ENCODE results near the gene TNFRSF25. TPM values are rescaled to one million over a fixed set of nuclear protein-coding genes. Genes with fewer than 3 reads are reported as not detected.
"Not testable (repeated sequence)": the region's sequence is repeated elsewhere in the genome, so short reads cannot be mapped to it uniquely, and the experiment has no call there.

The TNFRSF25 gene
- total RNA-seq, 5 donors from 2014 or later (not counting 1 experiment from before 2014, with no cell fraction given): 215 to 580 (median 446) TPM

GRCh38 chr1:6456800-6457466 lies 9.0 kb downstream of the TNFRSF25 start:
- peak overlapping the region in 1 of 2 donors; percentile 7 for H3K27ac Mint-ChIP-seq
- H3K36me3 Mint-ChIP-seq: peaks cover 14% of the 10 kb centered on the region
- peaks cover 0 to 12% of the 10 kb centered on the region in 2 donors for H3K36me3 ChIP-seq (ENCODE audit: control insufficient read depth in 2 of 2, extremely low read depth in 1 of 2, insufficient read depth in 1 of 2, low read length in 1 of 2)
- no peaks in the 10 kb centered on the region for H3K9me3 Mint-ChIP-seq
- H3K27me3 Mint-ChIP-seq: peaks cover 13 to 22% of the 10 kb centered on the region in 2 donors
- peak overlapping the region in 2 of 3 donors; percentile 37 to 52 for H3K4me3 Mint-ChIP-seq
- ATAC-seq (replicated peaks in 1 of 4) (no peak), DNase-seq (no peak)
- POLR2A ChIA-PET: no interaction called here
- no peak overlapping the region for H3K4me3 ChIP-seq (ENCODE audit: control insufficient read depth in 1 of 2, extremely low read depth in 1 of 2, low read length in 1 of 2)
- CTCF ChIA-PET: interaction anchor here (0.6 to 0.7 kb wide), 2 partner anchors 14 to 201 kb away, joined by 3 to 5 read pairs; no protein-coding TSS in a partner anchor
- H3K27ac ChIP-seq (ENCODE audit: low read length): no peak overlapping the region
- no peaks in the 10 kb centered on the region for H3K9me3 ChIP-seq
- H3K4me1 Mint-ChIP-seq: peaks cover 32 to 50% (median 43%) of the 10 kb centered on the region in 3 donors
- H3K4me1 ChIP-seq (ENCODE audit: control insufficient read depth in 1 of 2, extremely low read depth in 1 of 2, insufficient read depth in 2 of 2, low read length in 2 of 2): peaks cover 19 to 44% of the 10 kb centered on the region in 2 experiments
- H3K27me3 ChIP-seq (replicated peaks in 1 of 2; ENCODE audit: control insufficient read depth in 2 of 2, extremely low read depth in 1 of 2, insufficient read depth in 2 of 2, low read length in 1 of 2): peaks cover 2 to 43% of the 10 kb centered on the region in 2 experiments
- 86% methylated on average over 8 of the region's 11 CpGs for WGBS (ENCODE audit: insufficient coverage)

GRCh38 chr1:6455752-6456520 lies 10.0 kb downstream of the TNFRSF25 start:
- peaks cover 11 to 34% of the 10 kb centered on the region in 2 experiments for H3K4me1 ChIP-seq (ENCODE audit: control insufficient read depth in 1 of 2, extremely low read depth in 1 of 2, insufficient read depth in 2 of 2, low read length in 2 of 2)
- 58% methylated on average over 53 of the region's 58 CpGs for WGBS (ENCODE audit: insufficient coverage)
- Mint-ChIP-seq H3K4me3 (peak overlapping the region in 2 of 3 donors; percentile 21 to 52), H3K36me3 (peaks cover 12% of the 10 kb centered on the region), H3K27me3 (peaks cover 13 to 25% of the 10 kb centered on the region in 2 donors), H3K4me1 (peaks cover 26 to 41% (median 34%) of the 10 kb centered on the region in 3 donors)
- H3K27ac Mint-ChIP-seq; DNase-seq; CTCF ChIA-PET; ATAC-seq (replicated peaks in 1 of 4); H3K9me3 ChIP-seq; H3K9me3 Mint-ChIP-seq; POLR2A ChIA-PET; H3K27ac ChIP-seq (ENCODE audit: low read length); H3K36me3 ChIP-seq (ENCODE audit: control insufficient read depth in 2 of 2, extremely low read depth in 1 of 2, insufficient read depth in 1 of 2, low read length in 1 of 2): not testable (repeated sequence)
- peaks cover 2 to 53% of the 10 kb centered on the region in 2 experiments for H3K27me3 ChIP-seq (replicated peaks in 1 of 2; ENCODE audit: control insufficient read depth in 2 of 2, extremely low read depth in 1 of 2, insufficient read depth in 2 of 2, low read length in 1 of 2)
- H3K4me3 ChIP-seq (ENCODE audit: control insufficient read depth in 1 of 2, extremely low read depth in 1 of 2, low read length in 1 of 2): peak overlapping the region in 1 of 2 donors; percentile 15

- H3K4me1 ChIP-seq (ENCODE audit: control insufficient read depth in 1 of 2, extremely low read depth in 1 of 2, insufficient read depth in 2 of 2, low read length in 2 of 2): peaks cover 7 to 27% of the 10 kb centered on the region in 2 experiments
- peaks cover 3 to 57% of the 10 kb centered on the region in 2 experiments for H3K27me3 ChIP-seq (replicated peaks in 1 of 2; ENCODE audit: control insufficient read depth in 2 of 2, extremely low read depth in 1 of 2, insufficient read depth in 2 of 2, low read length in 1 of 2)
- Mint-ChIP-seq H3K4me3 (peak overlapping the region in 2 of 3 donors; percentile 21 to 52), H3K27me3 (peaks cover 17 to 32% of the 10 kb centered on the region in 2 donors), H3K27ac (no peak overlapping the region), H3K36me3 (peaks cover 6% of the 10 kb centered on the region), H3K4me1 (peaks cover 17 to 36% (median 26%) of the 10 kb centered on the region in 3 donors), H3K9me3 (no peaks in the 10 kb centered on the region)
- POLR2A ChIA-PET: no interaction called here
- no peaks in the 10 kb centered on the region for H3K36me3 ChIP-seq (ENCODE audit: control insufficient read depth in 2 of 2, extremely low read depth in 1 of 2, insufficient read depth in 1 of 2, low read length in 1 of 2)
- 8% methylated on average over 115 of the region's 115 CpGs for WGBS (ENCODE audit: insufficient coverage)
- peak in 10 of 35 experiments; percentile 25 to 64 (median 48) for DNase-seq
- peak overlapping the region in 1 of 2 donors; percentile 32 for H3K4me3 ChIP-seq (ENCODE audit: control insufficient read depth in 1 of 2, extremely low read depth in 1 of 2, low read length in 1 of 2)
- CTCF ChIA-PET: interaction anchor here in 1 of 2 donors (1.1 kb wide), 1 partner anchor 8 kb away, joined by 3 read pairs; no protein-coding TSS in a partner anchor
- peak; percentile 51 to 56 (median 54) for ATAC-seq (replicated peaks in 1 of 4)
- no peak overlapping the region for H3K27ac ChIP-seq (ENCODE audit: low read length)
- no peaks in the 10 kb centered on the region for H3K9me3 ChIP-seq
Observed at GRCh38 chr1:6454856-6455751, 10.9 kb downstream of the TNFRSF25 start.

GRCh38 chr1:6453895-6454855 lies 11.8 kb downstream of the TNFRSF25 start:
- POLR2A ChIA-PET; H3K27ac ChIP-seq (ENCODE audit: low read length); H3K9me3 Mint-ChIP-seq; H3K36me3 Mint-ChIP-seq; H3K36me3 ChIP-seq (ENCODE audit: control insufficient read depth in 2 of 2, extremely low read depth in 1 of 2, insufficient read depth in 1 of 2, low read length in 1 of 2); H3K27ac Mint-ChIP-seq; H3K9me3 ChIP-seq: not testable (repeated sequence)
- peaks cover 18 to 37% (median 26%) of the 10 kb centered on the region in 3 donors for H3K4me1 Mint-ChIP-seq
- peak overlapping the region in 1 of 2 donors; percentile 32 for H3K4me3 ChIP-seq (ENCODE audit: control insufficient read depth in 1 of 2, extremely low read depth in 1 of 2, low read length in 1 of 2)
- peak; percentile 3 to 15 (median 7) for ATAC-seq (replicated peaks in 1 of 4)
- peak overlapping the region in 2 of 3 donors; percentile 43 to 59 for H3K4me3 Mint-ChIP-seq
- peaks cover 5 to 26% of the 10 kb centered on the region in 2 experiments for H3K4me1 ChIP-seq (ENCODE audit: control insufficient read depth in 1 of 2, extremely low read depth in 1 of 2, insufficient read depth in 2 of 2, low read length in 2 of 2)
- CTCF ChIA-PET: interaction anchor here in 1 of 2 donors (0.6 to 1.1 kb wide), 2 partner anchors 9 to 12 kb away, joined by 3 read pairs; no protein-coding TSS in a partner anchor
- WGBS (ENCODE audit: insufficient coverage): 20% methylated on average over 82 of the region's 85 CpGs
- peaks cover 24 to 41% of the 10 kb centered on the region in 2 donors for H3K27me3 Mint-ChIP-seq
- H3K27me3 ChIP-seq (replicated peaks in 1 of 2; ENCODE audit: control insufficient read depth in 2 of 2, extremely low read depth in 1 of 2, insufficient read depth in 2 of 2, low read length in 1 of 2): peaks cover 7 to 66% of the 10 kb centered on the region in 2 experiments
- DNase-seq: peak in 1 of 35 experiments; percentile 24

DNA sequence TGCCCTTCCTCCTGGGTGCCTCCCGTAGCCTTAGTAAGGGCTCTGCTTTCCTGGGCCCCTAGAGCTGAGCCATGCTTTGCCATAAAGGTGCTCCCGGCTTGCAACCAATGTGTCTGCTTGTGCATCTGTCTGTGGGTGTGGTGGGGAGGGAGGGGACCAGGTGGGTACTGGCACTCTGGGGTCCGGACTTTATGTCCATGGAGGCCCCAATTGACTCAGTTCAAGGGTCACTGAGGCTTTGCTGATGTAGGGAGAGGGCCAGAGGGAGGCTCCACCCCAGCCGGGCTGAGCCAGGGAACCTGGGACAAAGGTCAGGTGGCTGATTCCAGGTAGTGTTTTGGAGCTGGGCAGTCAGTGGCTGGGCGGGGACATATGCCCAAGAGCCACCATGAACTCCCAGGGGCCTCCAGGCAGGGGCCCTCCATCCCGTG lies 15.0 kb downstream of the TNFRSF25 start:
- ChIA-PET CTCF (interaction anchor here in 1 of 2 donors (0.7 kb wide), 1 partner anchor 64 kb away, joined by 3 read pairs; no protein-coding TSS in a partner anchor), POLR2A (no interaction called here)
- no peaks in the 10 kb centered on the region for H3K36me3 ChIP-seq (ENCODE audit: control insufficient read depth in 2 of 2, extremely low read depth in 1 of 2, insufficient read depth in 1 of 2, low read length in 1 of 2)
- Mint-ChIP-seq H3K4me3 (no peak overlapping the region), H3K27ac (no peak overlapping the region), H3K27me3 (peaks cover 28 to 49% of the 10 kb centered on the region in 2 donors), H3K9me3 (no peaks in the 10 kb centered on the region), H3K4me1 (peaks cover 20 to 37% (median 24%) of the 10 kb centered on the region in 3 donors), H3K36me3 (no peaks in the 10 kb centered on the region)
- H3K4me1 ChIP-seq (ENCODE audit: control insufficient read depth in 1 of 2, extremely low read depth in 1 of 2, insufficient read depth in 2 of 2, low read length in 2 of 2): peaks cover 9 to 49% of the 10 kb centered on the region in 2 experiments
- no peak overlapping the region for H3K27ac ChIP-seq (ENCODE audit: low read length)
- 67% methylated on average over 4 of the region's 6 CpGs for WGBS (ENCODE audit: insufficient coverage)
- no peak for DNase-seq
- H3K27me3 ChIP-seq (replicated peaks in 1 of 2; ENCODE audit: control insufficient read depth in 2 of 2, extremely low read depth in 1 of 2, insufficient read depth in 2 of 2, low read length in 1 of 2): peaks cover 5 to 84% of the 10 kb centered on the region in 2 experiments
- H3K9me3 ChIP-seq: no peaks in the 10 kb centered on the region
- no peak overlapping the region for H3K4me3 ChIP-seq (ENCODE audit: control insufficient read depth in 1 of 2, extremely low read depth in 1 of 2, low read length in 1 of 2)
- ATAC-seq (replicated peaks in 1 of 4): no peak
